ENCODE measurements around the gene SLC38A2.
"Not testable (repeated sequence)": the region's sequence is repeated elsewhere in the genome, so short reads cannot be mapped to it uniquely, and the experiment has no call there.

SLC38A2 gene

GRCh38 chr12:46359667-46360280 lies 12.8 kb downstream of the SLC38A2 start:
- DNase-seq = no peak

- no peak for DNase-seq
Measured at GRCh38 chr12:46358791-46359666, 13.5 kb downstream of the SLC38A2 start.

- no peak for DNase-seq
Measured at GRCh38 chr12:46358325-46358700, 14.3 kb downstream of the SLC38A2 start.

GRCh38 chr12:46357438-46358324 lies 14.9 kb downstream of the SLC38A2 start:
- no peak for DNase-seq

- no peak for DNase-seq
Measured at GRCh38 chr12:46356655-46357437, 15.7 kb downstream of the SLC38A2 start.

- no peak for DNase-seq
Measured at GRCh38 chr12:46354802-46355199, 17.8 kb downstream of the SLC38A2 start.

GRCh38 chr12:46354111-46354801 lies 18.3 kb downstream of the SLC38A2 start:
- no peak for DNase-seq

- no peak for DNase-seq
Measured at GRCh38 chr12:46351886-46352650, 20.5 kb downstream of the SLC38A2 start.

- no peak for DNase-seq
Measured at GRCh38 chr12:46351138-46351537, 21.4 kb downstream of the SLC38A2 start.

GRCh38 chr12:46349253-46349652 lies 23.3 kb downstream of the SLC38A2 start:
- DNase-seq = no peak

GRCh38 chr12:46343118-46343852 lies 29.3 kb downstream of the SLC38A2 start:
- no peak for DNase-seq

- DNase-seq = no peak
Measured at GRCh38 chr12:46342562-46343033, 30.0 kb downstream of the SLC38A2 start.

GRCh38 chr12:46339051-46339450 lies 33.5 kb downstream of the SLC38A2 start:
- DNase-seq = no peak

GRCh38 chr12:46332260-46332659 lies 40.3 kb downstream of the SLC38A2 start:
- no peak for DNase-seq

- not testable (repeated sequence) for DNase-seq
Measured at GRCh38 chr12:46325075-46325474, 47.5 kb downstream of the SLC38A2 start.

- no peak for DNase-seq
Measured at GRCh38 chr12:46320731-46321130, 51.8 kb downstream of the SLC38A2 start.

- no peak for DNase-seq
Measured at GRCh38 chr12:46318037-46318436, 54.5 kb downstream of the SLC38A2 start.
